ENCODE measurements around the gene SLC13A4. TPM values are rescaled to one million over a fixed set of nuclear protein-coding genes. Genes with fewer than 3 reads are reported as not detected.

SLC13A4 gene
- total RNA-seq, 5 donors from 2014 or later (not counting 1 experiment from before 2014, with no cell fraction given): not detected

DNA sequence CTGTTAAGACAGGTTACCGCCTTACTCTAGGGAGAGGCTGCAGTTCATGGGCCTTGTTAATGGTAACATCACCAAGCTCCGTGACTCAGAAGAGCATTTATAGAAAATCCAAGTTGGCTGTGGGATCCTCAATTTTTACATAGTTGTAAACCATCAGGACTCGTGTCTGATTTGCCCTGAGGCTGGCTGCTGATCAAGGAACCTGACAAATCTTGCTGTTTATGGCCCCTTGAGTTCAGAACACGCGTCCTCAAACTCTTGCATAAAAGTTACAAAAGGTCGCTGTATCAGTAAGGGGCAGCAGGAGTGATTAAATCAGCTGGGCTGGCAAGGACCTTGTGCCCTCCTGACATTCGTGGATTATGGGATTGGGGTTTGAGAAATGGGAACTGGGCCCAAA lies 4.6 kb downstream of the SLC13A4 start:
- H3K27me3 Mint-ChIP-seq: peaks cover 18 to 32% of the 10 kb centered on the region in 2 donors
- Histone ChIP-seq H3K27ac (ENCODE audit: low read length) (no peak overlapping the region), H3K4me3 (ENCODE audit: control insufficient read depth in 1 of 2, extremely low read depth in 1 of 2, low read length in 1 of 2) (no peak overlapping the region), H3K36me3 (ENCODE audit: control insufficient read depth in 2 of 2, extremely low read depth in 1 of 2, insufficient read depth in 1 of 2, low read length in 1 of 2) (no peaks in the 10 kb centered on the region), H3K9me3 (no peaks in the 10 kb centered on the region), H3K4me1 (ENCODE audit: control insufficient read depth in 1 of 2, extremely low read depth in 1 of 2, insufficient read depth in 2 of 2, low read length in 2 of 2) (no peaks in the 10 kb centered on the region), H3K27me3 (replicated peaks in 1 of 2; ENCODE audit: control insufficient read depth in 2 of 2, extremely low read depth in 1 of 2, insufficient read depth in 2 of 2, low read length in 1 of 2) (peaks cover 0 to 17% of the 10 kb centered on the region in 2 experiments)
- ATAC-seq (replicated peaks in 1 of 4) (no peak), DNase-seq (no peak)
- no peak overlapping the region for H3K27ac Mint-ChIP-seq
- no peak overlapping the region for H3K4me3 Mint-ChIP-seq
- H3K4me1 Mint-ChIP-seq: no peaks in the 10 kb centered on the region
- H3K36me3 Mint-ChIP-seq: no peaks in the 10 kb centered on the region
- POLR2A ChIA-PET: no interaction called here
- CTCF ChIA-PET: no interaction called here
- 73% methylated on average over 5 of the region's 7 CpGs for WGBS (ENCODE audit: insufficient coverage)
- no peaks in the 10 kb centered on the region for H3K9me3 Mint-ChIP-seq

DNA sequence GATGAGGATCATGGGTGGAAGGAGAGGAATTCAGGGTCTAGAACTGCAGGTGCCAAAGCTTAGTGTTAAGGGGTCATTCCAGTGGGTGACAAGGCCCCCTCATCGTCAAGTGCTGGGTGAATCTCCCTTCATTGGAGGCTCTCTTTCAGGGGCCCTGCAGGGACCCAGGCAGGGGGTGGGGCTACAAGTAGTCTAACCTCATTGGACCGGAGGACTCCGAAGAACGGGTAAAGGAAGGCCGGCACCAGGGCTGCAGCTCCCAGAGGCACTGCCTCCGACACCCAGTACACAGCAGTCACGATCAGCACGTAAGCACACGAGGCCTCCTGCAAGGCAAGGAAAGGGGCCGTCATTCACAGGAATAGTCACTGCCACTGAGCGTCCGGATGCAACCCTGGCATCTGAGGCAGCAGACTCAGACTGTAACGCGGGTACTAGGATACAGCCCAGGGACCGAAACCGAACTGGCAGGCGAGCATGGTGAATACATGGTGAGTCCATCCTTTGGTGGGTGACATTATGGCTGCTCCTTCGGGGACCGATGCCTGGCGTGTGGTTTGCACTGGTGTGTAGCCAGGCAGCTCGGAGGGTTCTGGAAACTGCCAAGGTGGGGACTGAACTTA lies 6.7 kb downstream of the SLC13A4 start:
- Mint-ChIP-seq H3K4me3 (no peak overlapping the region), H3K36me3 (no peaks in the 10 kb centered on the region), H3K4me1 (no peaks in the 10 kb centered on the region), H3K27ac (no peak overlapping the region), H3K9me3 (no peaks in the 10 kb centered on the region), H3K27me3 (peaks cover 24 to 34% of the 10 kb centered on the region in 2 donors)
- 96% methylated on average over 21 of the region's 21 CpGs for WGBS (ENCODE audit: insufficient coverage)
- no peak for ATAC-seq (replicated peaks in 1 of 4)
- H3K36me3 ChIP-seq (ENCODE audit: control insufficient read depth in 2 of 2, extremely low read depth in 1 of 2, insufficient read depth in 1 of 2, low read length in 1 of 2): no peaks in the 10 kb centered on the region
- no peak overlapping the region for H3K4me3 ChIP-seq (ENCODE audit: control insufficient read depth in 1 of 2, extremely low read depth in 1 of 2, low read length in 1 of 2)
- no peaks in the 10 kb centered on the region for H3K4me1 ChIP-seq (ENCODE audit: control insufficient read depth in 1 of 2, extremely low read depth in 1 of 2, insufficient read depth in 2 of 2, low read length in 2 of 2)
- no peaks in the 10 kb centered on the region for H3K9me3 ChIP-seq
- no peak overlapping the region for H3K27ac ChIP-seq (ENCODE audit: low read length)
- POLR2A ChIA-PET: no interaction called here
- no peak for DNase-seq
- H3K27me3 ChIP-seq (replicated peaks in 1 of 2; ENCODE audit: control insufficient read depth in 2 of 2, extremely low read depth in 1 of 2, insufficient read depth in 2 of 2, low read length in 1 of 2): peaks cover 0 to 14% of the 10 kb centered on the region in 2 experiments
- CTCF ChIA-PET: no interaction called here

DNA sequence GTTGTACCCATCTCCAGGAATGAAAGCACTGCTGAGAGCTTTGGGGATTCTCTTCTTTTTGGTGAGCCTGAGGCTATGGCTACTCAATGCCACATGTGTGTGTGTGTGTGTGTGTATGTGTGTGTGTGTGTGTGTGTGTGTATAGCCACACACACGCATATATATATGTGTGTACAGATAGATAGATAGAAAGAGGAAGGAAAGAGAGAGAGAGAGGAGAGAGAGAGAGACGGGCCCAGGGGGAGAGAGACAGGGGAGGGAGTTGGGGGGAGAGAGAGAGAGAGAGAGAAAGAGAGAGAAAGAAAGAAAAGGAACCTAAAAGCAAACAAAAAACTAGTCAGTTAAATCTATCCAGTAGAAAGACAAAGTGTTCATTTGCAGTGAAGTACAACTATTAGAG lies 8.3 kb downstream of the SLC13A4 start:
- CTCF ChIA-PET: no interaction called here
- H3K36me3 Mint-ChIP-seq: no peaks in the 10 kb centered on the region
- Histone ChIP-seq H3K36me3 (ENCODE audit: control insufficient read depth in 2 of 2, extremely low read depth in 1 of 2, insufficient read depth in 1 of 2, low read length in 1 of 2) (no peaks in the 10 kb centered on the region), H3K9me3 (no peaks in the 10 kb centered on the region), H3K4me1 (ENCODE audit: control insufficient read depth in 1 of 2, extremely low read depth in 1 of 2, insufficient read depth in 2 of 2, low read length in 2 of 2) (no peaks in the 10 kb centered on the region), H3K27ac (ENCODE audit: low read length) (no peak overlapping the region), H3K4me3 (ENCODE audit: control insufficient read depth in 1 of 2, extremely low read depth in 1 of 2, low read length in 1 of 2) (no peak overlapping the region), H3K27me3 (replicated peaks in 1 of 2; ENCODE audit: control insufficient read depth in 2 of 2, extremely low read depth in 1 of 2, insufficient read depth in 2 of 2, low read length in 1 of 2) (peaks cover 0 to 11% of the 10 kb centered on the region in 2 experiments)
- no peaks in the 10 kb centered on the region for H3K4me1 Mint-ChIP-seq
- WGBS (ENCODE audit: insufficient coverage): no CpG with 5 or more reads among the region's 2 CpGs
- no peak for DNase-seq
- H3K4me3 Mint-ChIP-seq: no peak overlapping the region
- H3K27ac Mint-ChIP-seq: no peak overlapping the region
- H3K27me3 Mint-ChIP-seq: peaks cover 24 to 34% of the 10 kb centered on the region in 2 donors
- H3K9me3 Mint-ChIP-seq: no peaks in the 10 kb centered on the region
- no peak for ATAC-seq (replicated peaks in 1 of 4)
- POLR2A ChIA-PET: no interaction called here

- ChIA-PET CTCF (no interaction called here), POLR2A (no interaction called here)
- H3K4me3 Mint-ChIP-seq: no peak overlapping the region
- DNase-seq (no peak), ATAC-seq (replicated peaks in 1 of 4) (no peak)
- Histone ChIP-seq H3K27me3 (replicated peaks in 1 of 2; ENCODE audit: control insufficient read depth in 2 of 2, extremely low read depth in 1 of 2, insufficient read depth in 2 of 2, low read length in 1 of 2) (peaks cover 0 to 14% of the 10 kb centered on the region in 2 experiments), H3K4me3 (ENCODE audit: control insufficient read depth in 1 of 2, extremely low read depth in 1 of 2, low read length in 1 of 2) (no peak overlapping the region), H3K4me1 (ENCODE audit: control insufficient read depth in 1 of 2, extremely low read depth in 1 of 2, insufficient read depth in 2 of 2, low read length in 2 of 2) (no peaks in the 10 kb centered on the region), H3K36me3 (ENCODE audit: control insufficient read depth in 2 of 2, extremely low read depth in 1 of 2, insufficient read depth in 1 of 2, low read length in 1 of 2) (no peaks in the 10 kb centered on the region), H3K9me3 (no peaks in the 10 kb centered on the region), H3K27ac (ENCODE audit: low read length) (no peak overlapping the region)
- no peaks in the 10 kb centered on the region for H3K36me3 Mint-ChIP-seq
- WGBS (ENCODE audit: insufficient coverage): 94% methylated on average over 3 of the region's 7 CpGs
- no peaks in the 10 kb centered on the region for H3K4me1 Mint-ChIP-seq
- no peak overlapping the region for H3K27ac Mint-ChIP-seq
- H3K27me3 Mint-ChIP-seq: peaks cover 24 to 31% of the 10 kb centered on the region in 2 donors
- H3K9me3 Mint-ChIP-seq: no peaks in the 10 kb centered on the region
Observed at GRCh38 chr7:135718794-135719437, 9.1 kb downstream of the SLC13A4 start.

DNA sequence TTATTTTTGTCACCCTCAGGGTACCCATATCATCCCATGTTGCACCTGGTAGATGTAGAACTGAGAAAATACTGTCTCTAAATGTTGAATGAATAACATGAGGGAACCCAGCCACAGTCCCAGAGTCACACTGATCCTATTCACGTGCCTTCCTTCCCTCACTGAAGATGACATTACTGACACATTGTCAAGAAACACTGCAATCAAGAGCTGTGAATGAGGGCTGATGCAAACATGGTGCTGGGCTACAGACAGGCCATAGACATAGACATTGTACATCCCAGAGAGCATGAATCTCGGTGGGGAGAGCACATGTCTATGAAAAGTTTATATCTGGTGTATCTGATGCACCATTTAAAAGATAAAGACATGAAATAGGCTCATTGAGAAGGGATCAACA lies 9.8 kb downstream of the SLC13A4 start:
- POLR2A ChIA-PET: no interaction called here
- WGBS (ENCODE audit: insufficient coverage): no CpG with 5 or more reads among the region's 2 CpGs

DNA sequence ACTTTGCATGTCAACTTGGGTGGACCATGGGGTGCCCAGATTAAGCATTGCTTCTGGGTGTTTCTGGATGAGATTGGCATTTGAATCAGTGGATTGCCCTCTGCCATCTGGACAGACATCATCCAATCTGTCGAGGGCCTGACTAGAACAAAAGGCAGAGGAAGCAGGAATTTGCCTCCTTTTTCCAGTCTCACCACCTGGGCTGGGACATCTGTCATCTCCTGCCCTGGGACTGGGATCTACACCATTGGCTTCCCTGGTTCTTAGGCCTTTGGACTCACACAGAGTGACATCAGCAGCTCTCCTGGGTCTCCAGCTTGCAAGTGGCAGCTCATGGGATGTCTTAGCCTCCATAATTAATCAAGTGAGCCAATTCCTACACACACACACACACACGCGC lies 10.3 kb downstream of the SLC13A4 start:
- Histone ChIP-seq H3K27ac (ENCODE audit: low read length) (no peak overlapping the region), H3K4me3 (ENCODE audit: control insufficient read depth in 1 of 2, extremely low read depth in 1 of 2, low read length in 1 of 2) (no peak overlapping the region), H3K36me3 (ENCODE audit: control insufficient read depth in 2 of 2, extremely low read depth in 1 of 2, insufficient read depth in 1 of 2, low read length in 1 of 2) (no peaks in the 10 kb centered on the region), H3K4me1 (ENCODE audit: control insufficient read depth in 1 of 2, extremely low read depth in 1 of 2, insufficient read depth in 2 of 2, low read length in 2 of 2) (no peaks in the 10 kb centered on the region), H3K9me3 (no peaks in the 10 kb centered on the region), H3K27me3 (replicated peaks in 1 of 2; ENCODE audit: control insufficient read depth in 2 of 2, extremely low read depth in 1 of 2, insufficient read depth in 2 of 2, low read length in 1 of 2) (peaks cover 0 to 14% of the 10 kb centered on the region in 2 experiments)
- Mint-ChIP-seq H3K4me1 (no peaks in the 10 kb centered on the region), H3K9me3 (no peaks in the 10 kb centered on the region), H3K27me3 (peaks cover 24 to 28% of the 10 kb centered on the region in 2 donors), H3K4me3 (no peak overlapping the region), H3K27ac (no peak overlapping the region), H3K36me3 (no peaks in the 10 kb centered on the region)
- CTCF ChIA-PET: no interaction called here
- 80% methylated on average over 1 of the region's 3 CpGs for WGBS (ENCODE audit: insufficient coverage)
- no peak for ATAC-seq (replicated peaks in 1 of 4)
- no peak for DNase-seq
- POLR2A ChIA-PET: no interaction called here

More for the DNA sequence above, 9.8 kb downstream of the SLC13A4 start:
- Mint-ChIP-seq H3K9me3 (no peaks in the 10 kb centered on the region), H3K36me3 (no peaks in the 10 kb centered on the region), H3K4me1 (no peaks in the 10 kb centered on the region), H3K27ac (no peak overlapping the region), H3K4me3 (no peak overlapping the region), H3K27me3 (peaks cover 24 to 28% of the 10 kb centered on the region in 2 donors)
- no peak overlapping the region for H3K27ac ChIP-seq (ENCODE audit: low read length)
- CTCF ChIA-PET: no interaction called here
- no peak for ATAC-seq (replicated peaks in 1 of 4)
- H3K4me1 ChIP-seq (ENCODE audit: control insufficient read depth in 1 of 2, extremely low read depth in 1 of 2, insufficient read depth in 2 of 2, low read length in 2 of 2): no peaks in the 10 kb centered on the region
- H3K4me3 ChIP-seq (ENCODE audit: control insufficient read depth in 1 of 2, extremely low read depth in 1 of 2, low read length in 1 of 2): no peak overlapping the region
- no peak for DNase-seq
- H3K27me3 ChIP-seq (replicated peaks in 1 of 2; ENCODE audit: control insufficient read depth in 2 of 2, extremely low read depth in 1 of 2, insufficient read depth in 2 of 2, low read length in 1 of 2): peaks cover 0 to 14% of the 10 kb centered on the region in 2 experiments
- no peaks in the 10 kb centered on the region for H3K36me3 ChIP-seq (ENCODE audit: control insufficient read depth in 2 of 2, extremely low read depth in 1 of 2, insufficient read depth in 1 of 2, low read length in 1 of 2)
- no peaks in the 10 kb centered on the region for H3K9me3 ChIP-seq

All from T-cell (primary cell).